A673 (cell line): Measurements from ENCODE around the gene GLIPR2.

Source experiments
- CTCF ChIP-seq: fragments of 300-800, 200-600 bp; sonication (generic); conservative IDR thresholded peaks from 2 replicates; pipeline ENCODE4 v1.5.1; 2017; ENCODE audit warnings: low read depth, mild to moderate bottlenecking, antibody characterized with exemption, low read length, moderate library complexity, mixed read lengths
- EZH2 ChIP-seq: fragments of 200-600 bp; sonication (generic); IDR thresholded peaks from 2 replicates; pipeline ENCODE4 v1.6.1; 2017; ENCODE audit warnings: borderline replicate concordance, low read depth, mild to moderate bottlenecking, mixed read lengths, antibody characterized with exemption, low read length; ENCODE audit not compliant: poor library complexity, severe bottlenecking

- TF ChIP-seq CTCF (peak; percentile 80), EZH2 (no peak)
Measured at GRCh38 chr9:36190388-36191289, 54.1 kb downstream of the GLIPR2 start, which contains the start of gene CLTA.
